ENCODE data around the gene ATP5ME. TPM values are rescaled to one million over a fixed set of nuclear protein-coding genes. Genes with fewer than 3 reads are reported as not detected.

ATP5ME gene
- total and polyA plus RNA-seq, 2 of the 13 experiments (the other 11 are each of a cell fraction or from before 2014, with no cell fraction given) = 305 to 753 TPM

GRCh38 chr4:709348-709747 lies 35.3 kb upstream of the ATP5ME start:
- in situ Hi-C loops (cut with HindIII; ENCODE audit: extremely low pct_ligation_motif_present, low pct_unique_long_range_greater_than_20kb) = no loop called here
- H3K27ac ChIP-seq (ENCODE audit: extremely low read length, insufficient read depth, low read length) = peak overlapping the region; percentile 12
- DNase-seq (ENCODE audit: low spot score) = no peak
- intact Hi-C loops (cut with micrococcal nuclease; ENCODE audit: unreplicated experiment) = no loop called here
- H2AFZ ChIP-seq (ENCODE audit: low read length) = no peak overlapping the region
- H3K4me2 ChIP-seq (ENCODE audit: low read depth, low read length) = peak overlapping the region; percentile 31
- no peak for ATAC-seq
- peaks cover 67% of the 10 kb centered on the region for H3K79me2 ChIP-seq (ENCODE audit: insufficient read depth, low read length)
- H3K9ac ChIP-seq (ENCODE audit: insufficient read depth, low read depth, low read length) = no peak overlapping the region
- FAIRE-seq = no peak
- peaks cover 49% of the 10 kb centered on the region for H3K4me1 ChIP-seq (ENCODE audit: insufficient read depth, low read length)
- 96% methylated on average over 6 of the region's 6 CpGs for WGBS (ENCODE audit: low lambda C conversion rate)
- H3K27me3 ChIP-seq (ENCODE audit: control insufficient read depth in 1 of 2, insufficient read depth in 2 of 2, low read length in 2 of 2) = peaks cover 0 to 3% of the 10 kb centered on the region in 2 experiments; a peak in 1 of 5 replicates
- H3K36me3 ChIP-seq (replicated peaks in 1 of 2; ENCODE audit: control insufficient read depth in 1 of 2, insufficient read depth in 2 of 2, low read length in 2 of 2) = peaks cover 2 to 9% of the 10 kb centered on the region in 2 experiments; a peak in 3 of 5 replicates
- H3K4me3 ChIP-seq (replicated peaks in 1 of 3; ENCODE audit: insufficient read depth in 1 of 3, low read depth in 2 of 3, low read length in 3 of 3) = no peak overlapping the region
- TSS peak; percentile 53 for BruUV-seq (replicated peaks)
- peaks cover 40% of the 10 kb centered on the region for H4K20me1 ChIP-seq (ENCODE audit: insufficient read depth, low read length)
- POLR2A ChIA-PET = interaction anchor here (1.6 kb wide), 1 partner anchor 15 kb away, joined by 3 read pairs; no protein-coding TSS in a partner anchor
- TF ChIP-seq ZNF24 (IDR thresholded peaks at IDR 0.05) (peak; percentile 89), SNAPC4 (CRISPR knock-in tag; IDR thresholded peaks at IDR 0.05) (no peak)
- no peaks in the 10 kb centered on the region for H3K9me3 ChIP-seq (ENCODE audit: low read length)
- CTCF ChIA-PET (ENCODE audit: low intra/inter-chr PET ratio, low total read pairs) = no interaction called here

- Histone ChIP-seq H3K4me3 (replicated peaks in 1 of 3; ENCODE audit: insufficient read depth in 1 of 3, low read depth in 2 of 3, low read length in 3 of 3) (peak overlapping the region in 2 of 3 experiments; percentile 7 to 16; a peak in 1 of 6 replicates), H3K27me3 (ENCODE audit: control insufficient read depth in 1 of 2, insufficient read depth in 2 of 2, low read length in 2 of 2) (peaks cover 0 to 11% of the 10 kb centered on the region in 2 experiments; a peak in 1 of 5 replicates), H3K4me2 (ENCODE audit: low read depth, low read length) (peak overlapping the region; percentile 46; the same call in 1 of the 2 replicates), H3K27ac (ENCODE audit: extremely low read length, insufficient read depth, low read length) (no peak overlapping the region), H2AFZ (ENCODE audit: low read length) (no peak overlapping the region), H3K79me2 (ENCODE audit: insufficient read depth, low read length) (peaks cover 59% of the 10 kb centered on the region), H4K20me1 (ENCODE audit: insufficient read depth, low read length) (peaks cover 38% of the 10 kb centered on the region), H3K4me1 (ENCODE audit: insufficient read depth, low read length) (peaks cover 56% of the 10 kb centered on the region), H3K36me3 (replicated peaks in 1 of 2; ENCODE audit: control insufficient read depth in 1 of 2, insufficient read depth in 2 of 2, low read length in 2 of 2) (peaks cover 2 to 9% of the 10 kb centered on the region in 2 experiments; a peak in 2 of 5 replicates), H3K9me3 (ENCODE audit: low read length) (no peaks in the 10 kb centered on the region), H3K9ac (ENCODE audit: insufficient read depth, low read depth, low read length) (peak overlapping the region; percentile 25; the same call in 1 of the 2 replicates)
- in situ Hi-C loops (cut with HindIII; ENCODE audit: extremely low pct_ligation_motif_present, low pct_unique_long_range_greater_than_20kb) (no loop called here), intact Hi-C loops (cut with micrococcal nuclease; ENCODE audit: unreplicated experiment) (no loop called here)
- ChIA-PET CTCF (ENCODE audit: low intra/inter-chr PET ratio, low total read pairs) (no interaction called here), POLR2A (interaction anchor here (1.6 kb wide), 1 partner anchor 16 kb away, joined by 3 read pairs; no protein-coding TSS in a partner anchor)
- FAIRE-seq = no peak
- no TSS peak for BruUV-seq (replicated peaks)
- 92% methylated on average over 4 of the region's 6 CpGs for WGBS (ENCODE audit: low lambda C conversion rate)
- no peak for DNase-seq (ENCODE audit: low spot score)
- no peak for ATAC-seq
- TF ChIP-seq ZNF772 (CRISPR knock-in tag; IDR thresholded peaks at IDR 0.05) = no peak
- no peak for TF ChIP-seq ZNF44 (CRISPR knock-in tag; IDR thresholded peaks at IDR 0.05)
- no peak for TF ChIP-seq AHDC1 (CRISPR knock-in tag; IDR thresholded peaks at IDR 0.05; ENCODE audit: borderline replicate concordance)
Measured at GRCh38 chr4:708631-708933, 34.5 kb upstream of the ATP5ME start.

Measured in HepG2 (cell line).